HT-29 (cell line): ENCODE results near the gene PARP4. TPM values are rescaled to one million over a fixed set of nuclear protein-coding genes. Genes with fewer than 3 reads are reported as not detected.

Experiments used
- total RNA-seq: library from RNA; depleted of rRNA; stranded (reverse); fragments of >200 nt; shearing (Covaris generic); gene quantifications from 2 replicates; pipeline ENCODE4 v1.2.3, GENCODE V29; 2014; rRNA removed

PARP4 gene
- total RNA-seq, 1 experiment from 2014 or later, result 78.9 TPM

Other genes starting within 250 kb of the PARP4 start
- 0.61 TPM in 1 of 2 replicates, not detected in the other for gene C1QTNF9, start 203.2 kb downstream of the PARP4 start, total RNA-seq
- gene ATP12A, start 167.6 kb upstream of the PARP4 start, total RNA-seq, result not detected in 2 replicates